ENCODE measurements around the gene PRKCZ. TPM values are rescaled to one million over a fixed set of nuclear protein-coding genes. Genes with fewer than 3 reads are reported as not detected.
"Not testable (repeated sequence)": the region's sequence is repeated elsewhere in the genome, so short reads cannot be mapped to it uniquely, and the experiment has no call there.

The PRKCZ gene
- total RNA-seq, 1 donor from 2014 or later, result 3.5 TPM

DNA sequence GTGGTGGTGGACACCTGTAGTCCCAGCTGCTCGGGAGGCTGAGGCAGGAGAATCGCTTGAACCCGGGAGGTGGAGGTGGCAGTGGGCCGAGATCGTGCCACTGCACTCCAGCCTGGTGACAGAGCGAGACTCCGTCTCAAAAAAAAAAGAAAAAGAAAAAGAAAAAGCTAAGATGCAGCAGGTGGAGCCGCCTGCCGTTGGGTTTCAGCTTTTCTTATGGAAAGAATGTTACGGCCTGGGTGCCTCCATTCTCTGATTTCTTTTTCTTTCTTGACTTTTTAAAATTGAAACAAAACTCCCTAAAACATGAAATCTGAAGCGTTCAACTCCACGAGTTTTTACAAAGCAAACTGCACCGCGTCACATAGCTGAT is 64.4 kb downstream of the PRKCZ start:
- intact Hi-C loops (cut with micrococcal nuclease), result not testable (repeated sequence)

DNA sequence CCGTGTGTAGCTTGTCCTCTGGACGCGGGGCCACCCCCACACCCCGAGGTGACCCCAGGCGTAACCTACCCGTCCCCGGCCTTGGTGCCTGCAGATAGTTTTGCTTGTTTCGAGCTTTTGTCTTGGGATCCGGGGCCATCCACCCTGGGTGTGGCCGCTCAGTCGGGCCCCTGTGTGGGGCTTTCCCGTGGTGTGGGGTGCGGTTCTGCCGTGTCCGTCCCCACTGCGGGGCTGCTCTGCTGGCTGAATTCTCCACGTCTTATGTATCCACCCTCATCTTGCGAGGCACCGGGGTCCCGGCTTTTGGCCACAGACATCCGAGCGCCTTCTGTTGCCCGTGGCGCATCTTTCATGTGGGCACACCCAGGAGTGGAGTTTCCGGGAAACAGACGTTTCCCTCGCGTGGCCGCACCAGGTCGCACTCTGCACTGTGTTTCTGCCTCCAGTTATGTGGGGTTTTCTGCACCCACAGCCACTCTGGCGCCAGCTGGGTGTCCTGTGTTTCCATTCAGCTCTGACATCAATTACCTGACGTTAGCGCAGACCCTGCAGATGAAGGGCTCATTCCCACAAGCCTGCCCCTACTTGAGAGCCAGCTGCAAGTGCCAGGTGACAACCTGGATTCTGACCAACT is 64.9 kb downstream of the PRKCZ start:
- intact Hi-C loops (cut with micrococcal nuclease), result no loop called here

DNA sequence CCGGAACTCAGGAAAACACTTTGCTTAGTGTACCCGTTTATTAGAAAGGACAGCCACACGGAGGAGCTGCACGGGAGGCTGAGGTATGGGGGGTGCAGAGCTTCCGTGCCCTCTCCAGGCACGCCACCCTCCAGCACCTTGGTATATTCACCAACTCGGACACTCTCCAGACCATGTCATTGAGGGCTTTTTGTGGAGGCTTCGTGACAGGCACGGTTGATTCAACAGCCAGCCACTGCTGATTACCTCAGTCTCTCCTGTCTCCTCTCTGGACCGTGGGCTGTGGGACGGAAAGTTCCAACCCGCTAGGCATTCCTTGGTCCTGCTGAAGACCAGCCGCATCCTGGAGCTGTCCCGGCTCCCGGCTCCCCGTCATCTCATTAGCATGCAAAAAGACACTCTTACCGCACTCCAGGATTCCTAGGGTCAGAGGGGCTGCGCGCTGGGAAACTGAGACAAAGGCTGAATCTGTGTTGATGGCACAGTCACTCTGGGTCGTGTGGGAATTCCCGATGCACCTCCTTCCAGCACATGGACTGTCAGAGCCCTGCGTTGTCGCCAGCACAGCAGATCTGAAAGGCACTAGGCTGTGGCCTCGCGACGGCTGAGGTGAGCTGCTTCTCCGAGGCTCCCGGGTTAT is 65.6 kb downstream of the PRKCZ start:
- intact Hi-C loops (cut with micrococcal nuclease), result no loop called here

- intact Hi-C loops (cut with micrococcal nuclease), result no loop called here
Measured at GRCh38 chr1:2119886-2120285, 69.7 kb downstream of the PRKCZ start.

GRCh38 chr1:2121101-2121691 is 71.0 kb downstream of the PRKCZ start:
- intact Hi-C loops (cut with micrococcal nuclease), result no loop called here

DNA sequence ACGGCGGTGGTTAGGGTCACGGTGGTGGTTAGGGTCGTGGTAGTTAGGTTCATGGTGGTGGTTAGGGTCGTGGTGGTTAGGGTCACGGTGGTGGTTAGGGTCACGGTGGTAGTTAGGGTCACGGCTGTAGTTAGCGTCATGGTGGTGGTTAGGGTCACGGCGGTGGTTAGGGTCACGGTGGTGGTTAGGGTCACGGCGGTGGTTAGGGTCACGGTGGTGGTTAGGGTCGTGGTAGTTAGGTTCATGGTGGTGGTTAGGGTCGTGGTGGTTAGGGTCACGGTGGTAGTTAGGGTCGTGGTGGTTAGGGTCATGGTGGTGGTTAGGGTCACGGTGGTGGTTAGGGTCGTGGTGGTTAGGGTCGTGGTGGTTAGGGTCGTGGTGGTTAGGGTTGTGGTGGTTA is 71.6 kb downstream of the PRKCZ start:
- intact Hi-C loops (cut with micrococcal nuclease), result not testable (repeated sequence)

GRCh38 chr1:2124446-2125198 is 74.4 kb downstream of the PRKCZ start:
- intact Hi-C loops (cut with micrococcal nuclease), result no loop called here

DNA sequence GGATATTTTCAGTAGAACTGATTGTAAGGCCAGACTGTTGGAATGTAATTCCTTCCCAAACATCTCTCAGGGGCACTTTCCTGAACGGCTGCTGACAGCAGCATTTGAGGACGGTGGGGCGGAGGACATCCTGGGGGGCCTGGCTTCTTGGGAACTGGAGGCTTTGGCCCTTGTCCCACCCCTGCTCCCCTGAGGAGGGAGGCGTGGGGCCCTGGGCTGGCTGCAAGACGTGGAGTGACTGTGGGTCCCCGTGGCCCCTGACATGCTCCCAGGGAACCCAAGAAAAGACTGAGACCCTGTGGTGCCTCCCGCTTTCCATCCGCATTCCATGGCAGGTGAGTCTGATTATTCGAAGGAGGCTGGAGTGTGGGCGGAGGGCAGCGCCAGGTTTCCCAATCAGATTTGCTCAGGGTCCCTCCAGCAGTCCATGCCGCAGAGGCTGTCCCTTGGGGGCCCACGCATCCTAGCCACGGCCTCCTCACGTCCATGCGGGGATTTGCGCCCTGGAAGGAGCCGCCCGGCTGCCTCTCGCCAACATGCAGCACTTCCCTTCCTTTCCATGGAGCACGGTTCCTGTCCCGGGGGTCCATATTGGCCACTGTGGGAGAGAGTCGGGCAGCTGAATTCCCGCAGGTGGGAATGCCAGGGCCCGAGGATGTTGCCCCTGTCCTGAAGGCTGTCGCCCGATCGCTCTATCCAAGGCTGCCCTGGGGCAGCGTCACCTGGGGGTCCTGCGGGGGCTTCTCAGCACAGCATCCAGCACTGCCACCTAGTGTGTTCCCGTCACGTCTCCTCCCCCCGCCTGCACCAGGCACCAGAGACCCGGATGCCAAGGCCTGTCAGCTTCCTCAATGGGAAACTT is 75.4 kb downstream of the PRKCZ start:
- intact Hi-C loops (cut with micrococcal nuclease), result no loop called here

DNA sequence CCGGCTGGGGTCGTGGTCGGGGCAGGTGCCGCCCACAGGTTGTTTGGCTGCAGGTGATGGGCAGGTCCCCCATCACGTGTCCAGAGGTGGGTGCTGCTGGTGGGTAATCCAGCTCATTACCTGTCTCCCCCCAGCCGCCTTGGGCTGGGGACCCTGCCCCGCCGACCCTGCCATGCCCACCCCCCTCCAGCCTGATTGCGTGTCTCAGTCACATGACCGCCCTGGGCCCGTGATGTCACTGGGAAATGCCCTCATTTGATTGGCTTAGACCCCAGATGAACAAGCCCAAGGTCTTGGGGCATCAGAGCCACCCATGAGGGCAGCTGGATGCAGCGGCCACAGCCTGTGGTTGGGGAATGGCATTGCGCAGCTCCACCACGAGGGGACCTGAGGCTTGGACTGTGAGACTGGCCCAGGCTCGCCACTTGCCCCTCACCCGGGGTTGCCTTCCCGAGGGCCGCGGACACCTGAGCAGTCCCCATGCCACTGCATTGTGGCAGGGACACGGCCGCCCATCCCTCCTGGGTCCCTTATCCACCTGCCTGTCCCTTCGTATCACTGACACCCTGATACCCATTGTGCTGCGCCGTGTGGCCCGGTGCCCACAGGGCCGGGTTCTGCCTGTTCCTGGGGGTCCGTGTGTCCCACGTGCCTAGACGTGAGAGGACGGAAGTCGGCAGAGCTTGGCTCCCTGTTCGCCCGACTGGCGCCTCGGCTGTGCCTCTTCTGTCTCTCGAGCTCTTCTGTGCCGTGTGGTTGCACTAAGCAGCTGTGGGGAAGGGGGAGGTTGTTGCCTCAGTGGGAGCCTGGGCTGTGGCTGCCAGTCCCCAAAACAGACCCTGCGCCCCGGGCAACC is 76.3 kb downstream of the PRKCZ start:
- intact Hi-C loops (cut with micrococcal nuclease), result no loop called here

DNA sequence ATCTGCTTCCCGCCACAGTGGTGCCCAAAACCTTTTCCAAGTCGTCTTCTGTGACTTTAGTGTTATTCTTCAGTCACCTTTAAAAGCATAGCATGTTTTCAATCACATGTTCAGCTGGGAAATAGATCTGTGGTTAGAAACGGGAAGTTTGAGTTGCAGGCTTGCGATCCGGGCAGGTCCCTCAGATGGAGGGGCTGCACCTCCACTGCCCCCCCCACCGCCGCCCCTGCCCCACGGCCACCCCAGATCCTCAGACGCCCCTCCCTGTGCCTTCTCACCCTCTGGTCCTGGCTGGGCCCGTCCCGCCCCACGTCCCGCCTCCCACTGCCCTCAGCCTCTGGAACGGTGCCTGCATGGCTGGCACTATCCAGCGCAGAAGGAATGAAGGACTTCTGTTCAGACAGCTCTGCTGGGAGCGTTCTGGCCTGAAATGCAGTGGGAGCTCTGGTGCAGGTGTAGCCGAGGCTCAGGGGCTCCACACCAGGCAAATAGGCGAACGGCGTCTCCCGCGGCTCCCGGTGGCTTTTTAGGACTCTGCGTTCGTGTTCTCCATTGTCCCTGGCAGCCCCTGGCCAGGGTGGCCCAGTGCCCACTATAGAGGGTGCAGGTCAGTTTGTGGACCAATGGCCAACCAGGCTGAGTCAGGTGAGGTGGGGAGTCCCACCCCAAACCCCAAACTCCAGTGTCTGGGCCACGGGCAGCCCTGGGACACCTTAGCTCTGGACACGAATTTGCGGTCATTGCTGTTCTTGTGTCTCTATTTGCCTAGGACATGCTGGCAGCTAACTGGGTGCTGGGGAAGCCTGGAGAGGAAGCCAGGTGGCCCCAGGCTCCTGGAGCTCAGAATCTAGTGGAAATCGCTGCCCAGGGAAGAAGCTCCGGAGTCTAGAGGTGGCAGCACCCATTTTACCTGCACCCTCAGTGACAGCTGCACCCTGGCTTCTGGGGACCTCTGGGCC is 77.3 kb downstream of the PRKCZ start:
- intact Hi-C loops (cut with micrococcal nuclease), result no loop called here

DNA sequence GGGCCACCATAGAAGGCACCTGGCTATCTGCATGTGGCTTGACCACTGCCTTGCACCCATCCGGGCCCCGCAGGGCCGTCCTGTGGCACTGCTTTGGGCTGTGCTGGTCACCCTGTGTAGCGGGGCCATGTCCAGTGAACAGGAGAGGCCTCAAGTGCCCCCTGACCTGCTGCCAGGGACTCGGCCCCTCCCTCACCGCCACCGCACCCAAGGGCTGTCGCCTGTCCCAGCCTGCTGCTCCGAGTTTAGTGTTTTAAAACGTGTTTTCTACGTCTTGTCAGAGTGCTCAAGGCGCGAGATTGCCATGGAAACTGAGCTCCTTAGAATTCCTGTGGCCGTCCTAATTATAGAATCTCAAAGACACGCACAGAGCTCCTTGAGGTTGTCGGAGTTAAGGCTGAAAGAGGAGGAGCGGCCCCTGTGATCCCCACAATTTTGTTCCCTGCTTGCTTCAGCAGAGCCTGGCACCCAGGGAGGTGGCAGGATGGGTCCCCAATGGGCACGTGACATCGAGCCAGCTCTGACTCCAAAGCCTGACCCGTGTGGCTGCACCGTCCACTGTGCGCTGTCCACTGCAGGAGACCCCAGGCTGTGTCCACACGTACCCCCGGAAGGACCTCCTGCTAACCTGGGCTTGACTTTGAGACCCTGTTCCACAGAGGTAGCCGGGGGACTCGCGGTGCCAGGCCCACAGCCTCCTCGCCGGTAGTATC is 78.1 kb downstream of the PRKCZ start:
- intact Hi-C loops (cut with micrococcal nuclease), result no loop called here

- intact Hi-C loops (cut with micrococcal nuclease), result no loop called here
Measured at GRCh38 chr1:2129256-2129943, 79.2 kb downstream of the PRKCZ start.

DNA sequence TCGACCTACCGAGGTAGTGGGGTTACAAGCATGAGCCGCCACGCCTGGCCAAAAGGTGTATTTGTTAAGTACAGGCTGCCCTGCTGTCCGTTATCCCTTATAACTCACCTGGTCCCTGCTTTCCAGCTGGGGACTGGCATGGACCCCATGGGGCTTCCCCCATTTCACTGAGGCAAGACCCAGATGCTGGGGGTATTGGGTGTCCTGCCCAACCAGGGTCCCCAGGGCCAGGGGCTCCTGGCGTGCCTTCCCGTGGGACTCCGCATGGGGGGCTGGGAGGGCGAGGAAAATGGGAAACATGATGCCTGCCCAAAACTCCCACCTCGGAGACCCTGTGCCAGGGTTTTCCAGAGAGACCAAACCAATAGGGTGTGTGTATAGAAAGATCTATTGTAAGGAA is 79.9 kb downstream of the PRKCZ start:
- intact Hi-C loops (cut with micrococcal nuclease), result loop anchor here (5.0 kb wide), 2 partner anchors 457 to 1088 kb away; partner anchors contain the start of gene PRXL2B

DNA sequence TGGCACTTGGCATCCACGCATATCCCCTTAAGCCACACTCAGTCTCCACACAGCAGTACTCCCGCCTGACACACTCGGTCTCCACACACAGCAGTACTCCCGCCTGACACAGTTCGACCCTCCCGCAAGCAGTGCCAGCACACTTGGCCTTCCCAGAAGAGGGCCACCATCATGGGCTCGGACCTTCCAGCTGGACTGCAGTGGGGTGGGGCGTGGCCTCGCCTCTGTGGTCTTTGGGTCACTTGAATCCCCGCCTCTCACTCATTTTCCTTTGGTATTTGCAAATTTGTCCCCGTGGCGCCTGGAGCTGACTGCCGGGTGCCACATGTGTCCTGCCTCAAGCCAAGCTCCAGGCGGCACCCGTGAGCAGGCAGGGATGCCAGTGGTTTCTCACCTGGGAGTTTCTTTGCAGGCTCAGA is 80.7 kb downstream of the PRKCZ start:
- intact Hi-C loops (cut with micrococcal nuclease), result loop anchor here (5.0 kb wide), 2 partner anchors 456 to 1089 kb away; partner anchors contain the start of gene PRXL2B

GRCh38 chr1:2132222-2133038 is 82.2 kb downstream of the PRKCZ start:
- intact Hi-C loops (cut with micrococcal nuclease), result loop anchor here (1.0 to 5.0 kb wide), 8 partner anchors 16 to 1090 kb away; partner anchors contain the start of genes PANK4, PEX10, PRXL2B and TMEM52

- intact Hi-C loops (cut with micrococcal nuclease), result loop anchor here (1.0 to 5.0 kb wide), 7 partner anchors 41 to 1091 kb away; partner anchors contain the start of genes PANK4, PEX10, PRXL2B and TMEM52
Measured at GRCh38 chr1:2133039-2133878, 83.0 kb downstream of the PRKCZ start.

All from T-helper 2 cell treated with Interferon-gamma antibody and Interleukin-4, amounts not matched to agents 100 ng/mL and 5 ng/mL, for 36 hours (primary cell).